B cell (primary cell): ENCODE measurements around the gene QSOX2. TPM values are rescaled to one million over a fixed set of nuclear protein-coding genes. Genes with fewer than 3 reads are reported as not detected.

Experiments
- ATAC-seq: fragments of 200-7000 bp; cut with Tn5 transposase; one replicate; pipeline ENCODE4 v1.10.0; 2021; ENCODE audit warnings: low read depth, mild to moderate bottlenecking, moderate number of reproducible peaks, moderate library complexity
- CTCF ChIA-PET: fragments of 350-600 bp; sonication (Branson Sonifier 250); formaldehyde crosslinking; loops from one replicate; lab custom pipeline; 2021; ENCODE audit warnings: antibody characterized with exemption, inconsistent platforms; lab: Charles Lee
- POLR2A ChIA-PET: fragments of 350-600 bp; sonication (Branson Sonifier 250); formaldehyde crosslinking; loops from one replicate; lab custom pipeline; 2021; ENCODE audit warnings: antibody characterized with exemption; lab: Charles Lee
- DNase-seq: peaks from one replicate; pipeline ENCODE4 v3.0.0; 2013
- H2AFZ ChIP-seq: 2 replicates; pipeline ENCODE4 v1.6.1; 2012; ENCODE audit warnings: mild to moderate bottlenecking, low read depth, low read length; ENCODE audit not compliant: insufficient read depth, poor library complexity, severe bottlenecking
- H3K27ac ChIP-seq, 2 donors: 1 replicate in 1 of 2; 2 replicates in 1 of 2; pipeline ENCODE4 v1.5.1; 2012 to 2013; ENCODE audit warnings: low read length in 2 of 2, mild to moderate bottlenecking in 2 of 2, moderate library complexity in 1 of 2
- H3K27me3 ChIP-seq, 4 experiments: fragments of 200-600 bp in 1 of 4; sonication (generic) in 1 of 4; replicated peaks in 1 of 4; 1 replicate in 2 of 4; 2 replicates in 2 of 4; pipeline versions ENCODE4 v1.6.1 to v1.7.0; 2013 to 2016; ENCODE audit warnings: low read length in 3 of 4, mild to moderate bottlenecking in 2 of 4, mixed read lengths in 1 of 4, moderate library complexity in 1 of 4; ENCODE audit not compliant: insufficient read depth in 4 of 4, control insufficient read depth in 3 of 4; ENCODE audit errors: control extremely low read depth in 1 of 4
- H3K36me3 ChIP-seq, 2 experiments: replicated peaks in 1 of 2; 1 replicate in 1 of 2; 2 replicates in 1 of 2; pipeline versions ENCODE4 v1.6.1 to v1.7.1; 2013; ENCODE audit warnings: low read length in 1 of 2; ENCODE audit not compliant: insufficient read depth in 2 of 2, control insufficient read depth in 1 of 2; ENCODE audit errors: control extremely low read depth in 1 of 2, extremely low read depth in 1 of 2
- H3K4me1 ChIP-seq, 2 donors: fragments of 200-600 bp in 1 of 2; sonication (generic) in 1 of 2; 1 replicate in 1 of 2; 2 replicates in 1 of 2; pipeline versions ENCODE4 v1.5.1 to v1.6.1; 2013 to 2017; ENCODE audit warnings: low read length in 2 of 2; ENCODE audit not compliant: control insufficient read depth in 2 of 2, insufficient read depth in 2 of 2
- H3K4me2 ChIP-seq: replicated peaks from 2 replicates; pipeline ENCODE3; 2012; ENCODE audit warnings: mild to moderate bottlenecking, low read depth, low read length; ENCODE audit not compliant: poor library complexity, severe bottlenecking
- H3K4me3 ChIP-seq, 5 experiments: fragments of 200-600 bp in 1 of 5; sonication (generic) in 1 of 5; 1 replicate in 3 of 5; 2 replicates in 2 of 5; pipeline versions ENCODE4 v1.5.1 to v1.7.0; 2011 to 2016; ENCODE audit warnings: low read length in 4 of 5, mild to moderate bottlenecking in 4 of 5, low read depth in 2 of 5, control low read depth in 1 of 5, moderate library complexity in 1 of 5; ENCODE audit not compliant: insufficient read depth in 1 of 5; ENCODE audit errors: control extremely low read depth in 1 of 5, extremely low read depth in 1 of 5
- H3K79me2 ChIP-seq: fragments of 200-600 bp; sonication (generic); one replicate; pipeline ENCODE4 v1.6.0; 2016; ENCODE audit warnings: low read length; ENCODE audit not compliant: control insufficient read depth, insufficient read depth
- H3K9ac ChIP-seq: fragments of 200-600 bp; sonication (generic); 2 replicates; pipeline ENCODE4 v1.6.1; 2017; ENCODE audit warnings: mild to moderate bottlenecking, low read length, moderate library complexity
- H3K9me3 ChIP-seq, 3 donors: one replicate each; pipeline versions ENCODE4 v1.6.1 to v1.7.1; 2013; ENCODE audit warnings: low read length in 2 of 3; ENCODE audit not compliant: control insufficient read depth in 2 of 3, insufficient read depth in 1 of 3; ENCODE audit errors: control extremely low read depth in 1 of 3
- H4K20me1 ChIP-seq: 2 replicates; pipeline ENCODE4 v1.6.0; 2012; ENCODE audit warnings: mild to moderate bottlenecking, low read length; ENCODE audit not compliant: insufficient read depth, control insufficient read depth, poor library complexity, severe bottlenecking
- H3K27ac Mint-ChIP-seq: one replicate; pipeline ENCODE4 v1.8.0; 2021; ENCODE audit warnings: mixed read lengths
- H3K27me3 Mint-ChIP-seq: one replicate; pipeline ENCODE4 v1.8.0; 2021; ENCODE audit warnings: mixed read lengths
- H3K4me1 Mint-ChIP-seq: one replicate; pipeline ENCODE4 v1.8.0; 2021; ENCODE audit warnings: mixed read lengths
- H3K4me3 Mint-ChIP-seq: one replicate; pipeline ENCODE4 v1.8.0; 2021; ENCODE audit warnings: mixed read lengths
- H3K9me3 Mint-ChIP-seq: one replicate; pipeline ENCODE4 v1.8.0; 2022; ENCODE audit warnings: mixed read lengths; ENCODE audit not compliant: insufficient read depth
- EZH2 ChIP-seq: IDR thresholded peaks from 2 replicates; pipeline ENCODE4 v1.6.1; 2012; ENCODE audit warnings: borderline replicate concordance, low read depth, mild to moderate bottlenecking, moderate library complexity, low read length; ENCODE audit not compliant: insufficient read depth, poor library complexity, severe bottlenecking
- WGBS: methylation state at CpG from one replicate; pipeline ENCODE4 v1.1.5; 2013; ENCODE audit warnings: missing lambda C conversion rate; ENCODE audit not compliant: insufficient coverage; 5-methylcytosine and 5-hydroxymethylcytosine counted together
- intact Hi-C: fragments of 100-400 bp; cut with micrococcal nuclease; formaldehyde crosslinking; loops from one replicate; pipeline ENCODE4 v1.10.0; 2022
- polyA plus RNA-seq: library from polyadenylated mRNA; depleted of rRNA; stranded (reverse); fragments of >200 nt; gene quantifications from 2 replicates; pipeline ENCODE4 v1.2.3, GENCODE V29; 2012
- total RNA-seq, 2 donors: library from RNA; stranded (reverse); fragments of 120-200 nt in 1 of 2; gene quantifications; 1 replicate in 1 of 2; 2 replicates in 1 of 2; pipeline versions ENCODE4 v1.2.3 to v1.2.4, GENCODE V29; 2013 to 2022
- TF ChIP-seq, protein P1 (sequence below): fragments of 200-600 bp; IDR thresholded peaks from one replicate; pipeline ENCODE4 v1.8.0; 2022; ENCODE audit warnings: antibody characterized with exemption, mild to moderate bottlenecking

Gene QSOX2
- total and polyA plus RNA-seq, 2 donors (not counting 1 experiment from before 2014, with no cell fraction given) = 62.9 to 139 TPM

DNA sequence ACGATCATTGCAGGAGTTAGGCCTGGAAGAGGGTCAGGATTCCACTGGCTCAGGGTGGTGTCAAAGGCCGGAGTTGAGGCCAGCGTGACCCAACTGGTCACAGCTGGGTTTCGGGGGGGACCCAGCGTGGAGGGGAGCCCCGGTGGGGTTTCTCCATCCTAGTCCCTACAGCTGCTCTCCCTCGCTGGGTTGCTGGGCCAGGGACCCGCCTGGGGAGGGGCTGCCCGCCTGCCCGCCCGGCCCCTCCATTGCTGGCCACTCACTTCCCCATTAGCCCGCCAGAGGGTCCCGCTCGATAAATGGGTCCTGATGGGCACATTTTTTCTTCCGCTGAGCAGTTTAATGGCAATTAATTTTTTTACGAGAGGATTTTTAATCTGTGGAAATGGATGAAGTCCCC, 49.4 kb upstream of the QSOX2 start:
- ATAC-seq = no peak
- H3K4me1 Mint-ChIP-seq = peaks cover 4% of the 10 kb centered on the region
- no peak overlapping the region for H3K27ac Mint-ChIP-seq
- Histone ChIP-seq H3K27me3 (no peaks in the 10 kb centered on the region), H3K9me3 (peaks cover 0 to 5% (median 0%) of the 10 kb centered on the region in 3 donors), H3K4me2 (no peak overlapping the region), H3K4me1 (peaks cover 0 to 5% of the 10 kb centered on the region in 2 donors), H3K79me2 (no peaks in the 10 kb centered on the region), H4K20me1 (no peaks in the 10 kb centered on the region), H3K27ac (no peak overlapping the region), H3K36me3 (no peaks in the 10 kb centered on the region), H3K9ac (no peak overlapping the region), H3K4me3 (no peak overlapping the region), H2AFZ (no peak overlapping the region)
- intact Hi-C loops = no loop called here
- 98% methylated on average over 9 of the region's 16 CpGs for WGBS
- TF ChIP-seq EZH2 = no peak
- TF ChIP-seq, protein P1, sequence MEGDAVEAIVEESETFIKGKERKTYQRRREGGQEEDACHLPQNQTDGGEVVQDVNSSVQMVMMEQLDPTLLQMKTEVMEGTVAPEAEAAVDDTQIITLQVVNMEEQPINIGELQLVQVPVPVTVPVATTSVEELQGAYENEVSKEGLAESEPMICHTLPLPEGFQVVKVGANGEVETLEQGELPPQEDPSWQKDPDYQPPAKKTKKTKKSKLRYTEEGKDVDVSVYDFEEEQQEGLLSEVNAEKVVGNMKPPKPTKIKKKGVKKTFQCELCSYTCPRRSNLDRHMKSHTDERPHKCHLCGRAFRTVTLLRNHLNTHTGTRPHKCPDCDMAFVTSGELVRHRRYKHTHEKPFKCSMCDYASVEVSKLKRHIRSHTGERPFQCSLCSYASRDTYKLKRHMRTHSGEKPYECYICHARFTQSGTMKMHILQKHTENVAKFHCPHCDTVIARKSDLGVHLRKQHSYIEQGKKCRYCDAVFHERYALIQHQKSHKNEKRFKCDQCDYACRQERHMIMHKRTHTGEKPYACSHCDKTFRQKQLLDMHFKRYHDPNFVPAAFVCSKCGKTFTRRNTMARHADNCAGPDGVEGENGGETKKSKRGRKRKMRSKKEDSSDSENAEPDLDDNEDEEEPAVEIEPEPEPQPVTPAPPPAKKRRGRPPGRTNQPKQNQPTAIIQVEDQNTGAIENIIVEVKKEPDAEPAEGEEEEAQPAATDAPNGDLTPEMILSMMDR = no peak
- DNase-seq = no peak
- no peaks in the 10 kb centered on the region for H3K9me3 Mint-ChIP-seq
- ChIA-PET POLR2A (no interaction called here), CTCF (interaction anchor here (1.3 kb wide), 1 partner anchor 12 kb away, joined by 4 read pairs; no protein-coding TSS in a partner anchor)
- no peak overlapping the region for H3K4me3 Mint-ChIP-seq
- no peaks in the 10 kb centered on the region for H3K27me3 Mint-ChIP-seq

DNA sequence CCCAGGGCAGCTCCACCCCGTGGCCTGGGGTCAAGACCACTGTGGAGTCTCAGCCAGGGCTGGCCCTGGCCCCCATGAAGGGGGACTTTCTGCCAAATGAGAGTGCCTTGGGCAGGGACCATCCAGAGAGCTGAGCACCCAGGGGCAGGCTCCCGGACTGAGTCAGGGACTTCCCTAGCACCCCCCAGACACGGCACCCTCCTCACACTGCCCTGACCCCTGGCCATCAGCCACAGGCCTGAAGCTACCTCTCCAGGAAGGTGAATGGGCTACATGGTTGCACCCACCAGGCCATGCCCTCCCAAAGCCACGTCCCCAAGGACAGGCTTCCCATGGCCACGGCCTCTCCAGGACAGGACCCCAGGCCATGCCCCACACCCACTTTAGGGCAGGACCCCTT, 48.8 kb upstream of the QSOX2 start:
- POLR2A ChIA-PET = no interaction called here
- no peak for DNase-seq
- CTCF ChIA-PET = no interaction called here
- Mint-ChIP-seq H3K27me3 (no peaks in the 10 kb centered on the region), H3K27ac (no peak overlapping the region), H3K4me3 (no peak overlapping the region), H3K4me1 (peaks cover 4% of the 10 kb centered on the region), H3K9me3 (no peaks in the 10 kb centered on the region)
- no peak overlapping the region for H2AFZ ChIP-seq
- no peak overlapping the region for H3K27ac ChIP-seq
- peaks cover 0 to 5% of the 10 kb centered on the region in 2 donors for H3K4me1 ChIP-seq
- intact Hi-C loops = no loop called here
- H3K36me3 ChIP-seq = no peaks in the 10 kb centered on the region
- no peak overlapping the region for H3K4me2 ChIP-seq
- H3K4me3 ChIP-seq = no peak overlapping the region
- H3K79me2 ChIP-seq = no peaks in the 10 kb centered on the region
- H3K9ac ChIP-seq = no peak overlapping the region
- ATAC-seq = no peak
- 91% methylated on average over 4 of the region's 5 CpGs for WGBS
- H4K20me1 ChIP-seq = no peaks in the 10 kb centered on the region
- peaks cover 0 to 5% (median 0%) of the 10 kb centered on the region in 3 donors for H3K9me3 ChIP-seq
- TF ChIP-seq, protein P1 = no peak
- TF ChIP-seq EZH2 = no peak
- H3K27me3 ChIP-seq = no peaks in the 10 kb centered on the region
